Measurements from ENCODE around the gene BPIFB1.

DNA sequence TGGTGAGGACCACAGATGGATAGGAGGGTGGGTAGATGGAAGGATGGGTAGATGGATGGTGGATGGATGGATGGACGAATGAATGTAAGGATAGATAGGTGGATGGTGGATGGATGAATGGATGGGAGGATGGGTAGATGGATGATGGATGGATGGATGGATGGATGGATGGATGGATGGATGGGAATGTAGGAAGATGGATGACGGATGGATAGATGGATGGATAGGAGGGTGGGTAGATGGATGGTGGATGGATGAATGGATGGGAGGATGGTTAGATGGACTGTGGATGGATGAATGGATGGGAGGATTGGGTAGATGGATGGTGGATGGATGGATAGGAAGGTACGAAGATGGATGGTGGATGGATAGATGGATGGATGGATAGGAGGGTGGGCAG, 51.1 kb downstream of the BPIFB1 start:
- TF ChIP-seq, protein P1, sequence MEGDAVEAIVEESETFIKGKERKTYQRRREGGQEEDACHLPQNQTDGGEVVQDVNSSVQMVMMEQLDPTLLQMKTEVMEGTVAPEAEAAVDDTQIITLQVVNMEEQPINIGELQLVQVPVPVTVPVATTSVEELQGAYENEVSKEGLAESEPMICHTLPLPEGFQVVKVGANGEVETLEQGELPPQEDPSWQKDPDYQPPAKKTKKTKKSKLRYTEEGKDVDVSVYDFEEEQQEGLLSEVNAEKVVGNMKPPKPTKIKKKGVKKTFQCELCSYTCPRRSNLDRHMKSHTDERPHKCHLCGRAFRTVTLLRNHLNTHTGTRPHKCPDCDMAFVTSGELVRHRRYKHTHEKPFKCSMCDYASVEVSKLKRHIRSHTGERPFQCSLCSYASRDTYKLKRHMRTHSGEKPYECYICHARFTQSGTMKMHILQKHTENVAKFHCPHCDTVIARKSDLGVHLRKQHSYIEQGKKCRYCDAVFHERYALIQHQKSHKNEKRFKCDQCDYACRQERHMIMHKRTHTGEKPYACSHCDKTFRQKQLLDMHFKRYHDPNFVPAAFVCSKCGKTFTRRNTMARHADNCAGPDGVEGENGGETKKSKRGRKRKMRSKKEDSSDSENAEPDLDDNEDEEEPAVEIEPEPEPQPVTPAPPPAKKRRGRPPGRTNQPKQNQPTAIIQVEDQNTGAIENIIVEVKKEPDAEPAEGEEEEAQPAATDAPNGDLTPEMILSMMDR (IDR thresholded peaks at IDR 0.05): no peak
- no peak for TF ChIP-seq SIN3A (IDR thresholded peaks at IDR 0.05; ENCODE audit: borderline replicate concordance, insufficient read depth, low read depth, low read length)
